SU-DHL-6 (cell line): Measurements from ENCODE around the gene THAP7.

Experiments
- EZH2phosphoT487 ChIP-seq: fragments of 200-600 bp; sonication (generic), shearing (Covaris generic); conservative IDR thresholded peaks from 2 replicates; pipeline ENCODE4 v1.6.1; 2018; ENCODE audit warnings: mild to moderate bottlenecking, antibody characterized with exemption, low read length, moderate library complexity, mixed read lengths
- TF ChIP-seq, protein P1 (sequence below): fragments of 200-600 bp; sonication (generic); IDR thresholded peaks from one replicate; pipeline ENCODE4 v1.5.1; 2017; ENCODE audit warnings: antibody characterized with exemption, mild to moderate bottlenecking, low read length, moderate library complexity; ENCODE audit not compliant: insufficient read depth, poor library complexity, severe bottlenecking

DNA sequence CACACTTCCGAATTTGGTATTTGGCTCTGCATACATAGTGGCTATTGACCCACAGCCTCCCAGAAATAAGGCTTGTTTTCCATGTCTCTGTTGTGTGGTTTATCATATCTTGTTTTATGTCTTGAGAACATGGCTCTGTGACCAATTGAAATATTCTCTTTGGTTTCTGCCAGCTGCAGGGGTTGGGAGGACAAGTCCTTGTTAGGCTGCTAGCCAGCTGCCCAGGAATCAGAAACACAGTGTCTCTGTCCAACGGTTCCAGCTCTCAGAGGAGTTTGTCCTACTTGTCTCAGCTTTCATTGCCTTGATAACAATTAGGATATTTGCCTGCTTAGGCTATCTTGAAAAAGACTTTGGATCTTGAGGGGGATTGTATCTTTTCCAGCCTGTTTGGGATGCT, 36.5 kb upstream of the THAP7 start:
- TF ChIP-seq, protein P1, sequence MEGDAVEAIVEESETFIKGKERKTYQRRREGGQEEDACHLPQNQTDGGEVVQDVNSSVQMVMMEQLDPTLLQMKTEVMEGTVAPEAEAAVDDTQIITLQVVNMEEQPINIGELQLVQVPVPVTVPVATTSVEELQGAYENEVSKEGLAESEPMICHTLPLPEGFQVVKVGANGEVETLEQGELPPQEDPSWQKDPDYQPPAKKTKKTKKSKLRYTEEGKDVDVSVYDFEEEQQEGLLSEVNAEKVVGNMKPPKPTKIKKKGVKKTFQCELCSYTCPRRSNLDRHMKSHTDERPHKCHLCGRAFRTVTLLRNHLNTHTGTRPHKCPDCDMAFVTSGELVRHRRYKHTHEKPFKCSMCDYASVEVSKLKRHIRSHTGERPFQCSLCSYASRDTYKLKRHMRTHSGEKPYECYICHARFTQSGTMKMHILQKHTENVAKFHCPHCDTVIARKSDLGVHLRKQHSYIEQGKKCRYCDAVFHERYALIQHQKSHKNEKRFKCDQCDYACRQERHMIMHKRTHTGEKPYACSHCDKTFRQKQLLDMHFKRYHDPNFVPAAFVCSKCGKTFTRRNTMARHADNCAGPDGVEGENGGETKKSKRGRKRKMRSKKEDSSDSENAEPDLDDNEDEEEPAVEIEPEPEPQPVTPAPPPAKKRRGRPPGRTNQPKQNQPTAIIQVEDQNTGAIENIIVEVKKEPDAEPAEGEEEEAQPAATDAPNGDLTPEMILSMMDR: no peak
- TF ChIP-seq EZH2phosphoT487: no peak
